ENCODE results near the gene TMEM45A.
"Not testable (repeated sequence)": the region's sequence is repeated elsewhere in the genome, so short reads cannot be mapped to it uniquely, and the experiment has no call there.

Gene TMEM45A

GRCh38 chr3:100483529-100483928 is 8.9 kb upstream of the TMEM45A start:
- DNase-seq (ENCODE audit: low spot score) = no peak
- no peak for FAIRE-seq

- DNase-seq (ENCODE audit: low spot score) (no peak), FAIRE-seq (no peak)
Measured at GRCh38 chr3:100486808-100487207, 5.6 kb upstream of the TMEM45A start.

GRCh38 chr3:100489118-100489517 is 3.3 kb upstream of the TMEM45A start:
- DNase-seq (ENCODE audit: low spot score) (no peak), FAIRE-seq (no peak)

- FAIRE-seq = no peak
- peak; percentile 62 for DNase-seq (ENCODE audit: low spot score)
Measured at GRCh38 chr3:100496711-100497261, 4.4 kb downstream of the TMEM45A start.

GRCh38 chr3:100499651-100500050 is 7.2 kb downstream of the TMEM45A start:
- DNase-seq (ENCODE audit: low spot score) (no peak), FAIRE-seq (no peak)

- no peak for DNase-seq (ENCODE audit: low spot score)
- no peak for FAIRE-seq
Measured at GRCh38 chr3:100500320-100500880, 8.0 kb downstream of the TMEM45A start.

GRCh38 chr3:100503448-100503847 is 11.0 kb downstream of the TMEM45A start:
- FAIRE-seq = no peak
- DNase-seq (ENCODE audit: low spot score) = no peak

GRCh38 chr3:100506355-100506754 is 13.9 kb downstream of the TMEM45A start:
- FAIRE-seq = no peak
- DNase-seq (ENCODE audit: low spot score) = no peak

- not testable (repeated sequence) for FAIRE-seq; DNase-seq (ENCODE audit: low spot score)
Measured at GRCh38 chr3:100509818-100510217, 17.4 kb downstream of the TMEM45A start.

GRCh38 chr3:100516232-100516631 is 23.8 kb downstream of the TMEM45A start:
- FAIRE-seq (no peak), DNase-seq (ENCODE audit: low spot score) (no peak)

- DNase-seq (ENCODE audit: low spot score) (no peak), FAIRE-seq (no peak)
Measured at GRCh38 chr3:100516838-100517237, 24.4 kb downstream of the TMEM45A start.

- DNase-seq (ENCODE audit: low spot score) (no peak), FAIRE-seq (no peak)
Measured at GRCh38 chr3:100517276-100517675, 24.9 kb downstream of the TMEM45A start.

GRCh38 chr3:100518244-100518643 is 25.8 kb downstream of the TMEM45A start:
- no peak for FAIRE-seq

GRCh38 chr3:100518983-100519382 is 26.6 kb downstream of the TMEM45A start:
- peak; percentile 46 for FAIRE-seq
- DNase-seq (ENCODE audit: low spot score) = no peak

More at GRCh38 chr3:100518244-100518643, 25.8 kb downstream of the TMEM45A start:
- no peak for DNase-seq (ENCODE audit: low spot score)

- FAIRE-seq (no peak), DNase-seq (ENCODE audit: low spot score) (no peak)
Measured at GRCh38 chr3:100521439-100521845, 29.0 kb downstream of the TMEM45A start.

- FAIRE-seq (no peak), DNase-seq (ENCODE audit: low spot score) (no peak)
Measured at GRCh38 chr3:100522125-100522524, 29.7 kb downstream of the TMEM45A start.

GRCh38 chr3:100523050-100523760 is 30.8 kb downstream of the TMEM45A start:
- FAIRE-seq (no peak), DNase-seq (ENCODE audit: low spot score) (no peak)

GRCh38 chr3:100525753-100526612 is 33.6 kb downstream of the TMEM45A start:
- DNase-seq (ENCODE audit: low spot score) (no peak), FAIRE-seq (peak; percentile 9)

- FAIRE-seq (no peak), DNase-seq (ENCODE audit: low spot score) (no peak)
Measured at GRCh38 chr3:100526613-100527346, 34.4 kb downstream of the TMEM45A start.

GRCh38 chr3:100527347-100527735 is 34.9 kb downstream of the TMEM45A start:
- FAIRE-seq (no peak), DNase-seq (ENCODE audit: low spot score) (no peak)

GRCh38 chr3:100531093-100531492 is 38.7 kb downstream of the TMEM45A start:
- DNase-seq (ENCODE audit: low spot score) (no peak), FAIRE-seq (no peak)

Measured in urothelium cell line (cell line).